Astrocyte (in vitro differentiated cells and primary cell): ENCODE results near the gene SLC19A1. TPM values are rescaled to one million over a fixed set of nuclear protein-coding genes. Genes with fewer than 3 reads are reported as not detected.

Experiments used
- DNase-seq: peaks from one replicate; pipeline ENCODE4 v3.0.0-alpha.2; 2010; ENCODE audit warnings: low read depth
- FAIRE-seq: peaks from 2 replicates; lab custom pipeline; 2011; peaks lifted over from hg19 to GRCh38; lab: Jason Lieb, UNC
- H2AFZ ChIP-seq: 2 replicates; pipeline ENCODE4 v1.6.0; 2012; ENCODE audit warnings: low read depth, low read length, inconsistent platforms
- H3K27ac ChIP-seq: 2 replicates; pipeline ENCODE4 v1.5.1; 2011; ENCODE audit warnings: low read depth, low read length, inconsistent platforms
- H3K27me3 ChIP-seq: 2 replicates; pipeline ENCODE4 v1.6.0; 2011; ENCODE audit warnings: low read length, inconsistent platforms; ENCODE audit not compliant: insufficient read depth
- H3K36me3 ChIP-seq: 2 replicates; pipeline ENCODE4 v1.5.1; 2011; ENCODE audit warnings: low read length, inconsistent platforms; ENCODE audit not compliant: insufficient read depth
- H3K4me1 ChIP-seq: 2 replicates; pipeline ENCODE4 v1.5.1; 2011; ENCODE audit warnings: low read length, inconsistent platforms; ENCODE audit not compliant: insufficient read depth
- H3K4me2 ChIP-seq: 2 replicates; pipeline ENCODE4 v1.6.0; 2012; ENCODE audit warnings: low read length, inconsistent platforms
- H3K4me3 ChIP-seq: 2 replicates; pipeline ENCODE4 v1.5.1; 2011; ENCODE audit warnings: low read depth, mild to moderate bottlenecking, low read length, inconsistent platforms; ENCODE audit not compliant: insufficient read depth
- H3K79me2 ChIP-seq: 2 replicates; pipeline ENCODE4 v1.6.0; 2012; ENCODE audit warnings: mild to moderate bottlenecking, low read length, inconsistent platforms; ENCODE audit not compliant: insufficient read depth
- H3K9ac ChIP-seq: 2 replicates; pipeline ENCODE4 v1.6.0; 2012; ENCODE audit warnings: mild to moderate bottlenecking, low read length, inconsistent platforms
- H3K9me3 ChIP-seq: 2 replicates; pipeline ENCODE4 v1.5.1; 2012; ENCODE audit warnings: low read depth, mild to moderate bottlenecking, low read length, inconsistent platforms; ENCODE audit not compliant: insufficient read depth
- H4K20me1 ChIP-seq: 2 replicates; pipeline ENCODE4 v1.6.0; 2012; ENCODE audit warnings: low read length, inconsistent platforms; ENCODE audit not compliant: insufficient read depth
- H3K27ac Mint-ChIP-seq: one replicate; pipeline ENCODE4 v1.8.0; 2021; ENCODE audit warnings: mild to moderate bottlenecking, mixed read lengths; ENCODE audit not compliant: unreplicated experiment
- H3K27me3 Mint-ChIP-seq: one replicate; pipeline ENCODE4 v1.8.0; 2021; ENCODE audit warnings: low read depth, mixed read lengths; ENCODE audit not compliant: unreplicated experiment
- H3K36me3 Mint-ChIP-seq: one replicate; pipeline ENCODE4 v1.8.0; 2021; ENCODE audit warnings: low read depth, mixed read lengths; ENCODE audit not compliant: unreplicated experiment
- H3K4me1 Mint-ChIP-seq: one replicate; pipeline ENCODE4 v1.8.0; 2021; ENCODE audit warnings: low read depth, mixed read lengths; ENCODE audit not compliant: unreplicated experiment
- H3K4me3 Mint-ChIP-seq: one replicate; pipeline ENCODE4 v1.8.0; 2021; ENCODE audit warnings: mild to moderate bottlenecking, moderate library complexity, mixed read lengths; ENCODE audit not compliant: unreplicated experiment
- H3K9me3 Mint-ChIP-seq: one replicate; pipeline ENCODE4 v1.8.0; 2021; ENCODE audit warnings: mild to moderate bottlenecking, mixed read lengths; ENCODE audit not compliant: unreplicated experiment
- CTCF ChIP-seq: IDR thresholded peaks from 2 replicates; pipeline ENCODE4 v1.5.1; 2011; ENCODE audit warnings: low read depth, mild to moderate bottlenecking, inconsistent platforms, low read length, moderate library complexity; ENCODE audit not compliant: insufficient read depth
- EZH2 ChIP-seq: IDR thresholded peaks from 2 replicates; pipeline ENCODE4 v1.6.1; 2012; ENCODE audit warnings: mild to moderate bottlenecking, low read length, inconsistent platforms; ENCODE audit not compliant: insufficient read depth
- total RNA-seq: library from RNA; stranded (reverse); gene quantifications from 2 replicates; pipeline ENCODE4 v1.2.1, GENCODE V29; 2021

SLC19A1 gene
- total RNA-seq, 1 donor from 2014 or later, result 11.7 TPM

GRCh38 chr21:45516071-45516670 lies 26.1 kb downstream of the SLC19A1 start:
- Histone ChIP-seq H3K4me2 (no peak overlapping the region), H2AFZ (no peak overlapping the region), H3K79me2 (no peaks in the 10 kb centered on the region), H3K36me3 (peaks cover 3% of the 10 kb centered on the region), H3K27me3 (no peaks in the 10 kb centered on the region), H3K9ac (no peak overlapping the region), H3K4me3 (no peak overlapping the region), H3K9me3 (peaks cover 6% of the 10 kb centered on the region), H3K4me1 (no peaks in the 10 kb centered on the region), H4K20me1 (peaks cover 4% of the 10 kb centered on the region), H3K27ac (no peak overlapping the region)
- Mint-ChIP-seq H3K4me1 (peaks cover 2% of the 10 kb centered on the region), H3K4me3 (no peak overlapping the region), H3K9me3 (peaks cover 9% of the 10 kb centered on the region), H3K36me3 (peaks cover 19% of the 10 kb centered on the region), H3K27me3 (no peaks in the 10 kb centered on the region), H3K27ac (no peak overlapping the region)
- FAIRE-seq (no peak), DNase-seq (no peak)
- TF ChIP-seq EZH2 (no peak), CTCF (no peak)

- H3K27me3 Mint-ChIP-seq, result no peaks in the 10 kb centered on the region
- peaks cover 19% of the 10 kb centered on the region for H3K36me3 Mint-ChIP-seq
- H2AFZ ChIP-seq, result no peak overlapping the region
These were observed 26.8 kb downstream of the SLC19A1 start for GRCh38 chr21:45515241-45516061.

More at GRCh38 chr21:45515241-45516061, 26.8 kb downstream of the SLC19A1 start:
- Histone ChIP-seq H3K27ac (no peak overlapping the region), H3K4me3 (no peak overlapping the region), H4K20me1 (peaks cover 4% of the 10 kb centered on the region), H3K27me3 (no peaks in the 10 kb centered on the region), H3K9ac (no peak overlapping the region), H3K79me2 (no peaks in the 10 kb centered on the region), H3K4me2 (no peak overlapping the region), H3K36me3 (peaks cover 2% of the 10 kb centered on the region), H3K9me3 (peaks cover 4% of the 10 kb centered on the region), H3K4me1 (no peaks in the 10 kb centered on the region)
- TF ChIP-seq EZH2 (no peak), CTCF (no peak)
- Mint-ChIP-seq H3K9me3 (peaks cover 9% of the 10 kb centered on the region), H3K4me3 (no peak overlapping the region), H3K4me1 (peaks cover 2% of the 10 kb centered on the region), H3K27ac (no peak overlapping the region)
- DNase-seq (no peak), FAIRE-seq (no peak)
